AG04449 (cell line): Measurements from ENCODE around the gene TUBAL3.
"Not testable (repeated sequence)": the region's sequence is repeated elsewhere in the genome, so short reads cannot be mapped to it uniquely, and the experiment has no call there.

Experiments
- CTCF ChIA-PET: fragments of 350-600 bp; formaldehyde crosslinking; extraction: SDS; loops from one replicate; lab custom pipeline; 2021; ENCODE audit warnings: antibody characterized with exemption; lab: Yijun Ruan, JAX
- POLR2A ChIA-PET: fragments of 400-600, 350-600 bp; formaldehyde crosslinking; extraction: SDS; loops from one replicate; lab custom pipeline; 2020; ENCODE audit warnings: antibody characterized with exemption, inconsistent platforms; lab: Yijun Ruan, JAX
- DNase-seq: peaks from one replicate; pipeline ENCODE4 v3.0.0-alpha.2; 2010; ENCODE audit warnings: low read depth, low spot score
- H3K4me3 ChIP-seq: 2 replicates; pipeline ENCODE4 v1.5.1; 2011; ENCODE audit warnings: low read depth, mild to moderate bottlenecking, control low read depth, low read length
- TF ChIP-seq, protein P1 (sequence below): IDR thresholded peaks from one replicate; pipeline ENCODE4 v1.5.1; 2011; ENCODE audit warnings: mild to moderate bottlenecking, moderate library complexity, low read length, control low read depth, inconsistent platforms; ENCODE audit not compliant: insufficient read depth; ENCODE audit errors: missing control alignments

The TUBAL3 gene

DNA sequence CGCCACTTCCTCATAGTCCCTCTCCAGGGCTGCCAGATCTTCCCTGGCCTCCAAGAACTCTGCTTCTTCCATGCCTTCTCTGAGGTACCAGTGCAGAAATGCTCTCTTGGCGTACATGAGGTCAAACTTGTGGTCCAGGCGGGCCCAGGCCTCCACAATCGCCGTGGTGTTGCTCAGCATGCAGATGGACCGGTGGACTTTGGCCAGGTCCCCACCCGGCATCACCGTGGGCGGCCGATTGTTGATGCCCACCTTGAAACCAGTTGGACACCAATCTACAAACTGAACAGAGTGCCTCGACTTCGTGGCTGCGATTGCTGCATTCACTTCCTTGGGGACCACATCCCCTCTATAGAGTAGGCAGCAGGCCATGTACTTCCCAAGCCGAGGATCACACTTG, 11.1 kb downstream of the TUBAL3 start:
- CTCF ChIA-PET = interaction anchor here (1.2 to 1.3 kb wide), 2 partner anchors 10 to 543 kb away, joined by 3 to 7 read pairs; no protein-coding TSS in a partner anchor
- no peak for DNase-seq
- POLR2A ChIA-PET = no interaction called here
- H3K4me3 ChIP-seq = no peak overlapping the region
- TF ChIP-seq, protein P1, sequence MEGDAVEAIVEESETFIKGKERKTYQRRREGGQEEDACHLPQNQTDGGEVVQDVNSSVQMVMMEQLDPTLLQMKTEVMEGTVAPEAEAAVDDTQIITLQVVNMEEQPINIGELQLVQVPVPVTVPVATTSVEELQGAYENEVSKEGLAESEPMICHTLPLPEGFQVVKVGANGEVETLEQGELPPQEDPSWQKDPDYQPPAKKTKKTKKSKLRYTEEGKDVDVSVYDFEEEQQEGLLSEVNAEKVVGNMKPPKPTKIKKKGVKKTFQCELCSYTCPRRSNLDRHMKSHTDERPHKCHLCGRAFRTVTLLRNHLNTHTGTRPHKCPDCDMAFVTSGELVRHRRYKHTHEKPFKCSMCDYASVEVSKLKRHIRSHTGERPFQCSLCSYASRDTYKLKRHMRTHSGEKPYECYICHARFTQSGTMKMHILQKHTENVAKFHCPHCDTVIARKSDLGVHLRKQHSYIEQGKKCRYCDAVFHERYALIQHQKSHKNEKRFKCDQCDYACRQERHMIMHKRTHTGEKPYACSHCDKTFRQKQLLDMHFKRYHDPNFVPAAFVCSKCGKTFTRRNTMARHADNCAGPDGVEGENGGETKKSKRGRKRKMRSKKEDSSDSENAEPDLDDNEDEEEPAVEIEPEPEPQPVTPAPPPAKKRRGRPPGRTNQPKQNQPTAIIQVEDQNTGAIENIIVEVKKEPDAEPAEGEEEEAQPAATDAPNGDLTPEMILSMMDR = no peak

DNA sequence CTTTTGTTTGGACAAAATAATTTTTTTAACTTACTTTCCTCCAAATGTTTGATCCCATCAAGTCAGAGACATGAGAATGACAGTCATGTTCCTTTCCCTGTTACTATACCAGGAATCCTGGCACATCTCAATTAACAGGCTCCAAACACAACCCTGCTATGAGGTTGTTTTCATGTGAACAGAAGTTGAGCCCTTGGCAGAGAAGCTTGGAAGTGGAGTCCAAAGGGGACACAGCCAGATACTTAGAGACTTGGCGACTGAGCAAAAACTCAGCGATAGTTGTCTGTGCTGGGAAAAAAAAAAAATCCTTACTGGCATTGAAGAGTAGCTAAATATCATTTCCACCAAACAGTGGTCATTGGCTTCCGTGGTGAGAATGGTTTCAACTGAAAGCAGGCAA, 12.8 kb downstream of the TUBAL3 start:
- TF ChIP-seq, protein P1 = no peak
- CTCF ChIA-PET = interaction anchor here (1.3 kb wide), 1 partner anchor 8 kb away, joined by 4 read pairs; no protein-coding TSS in a partner anchor
- no peak overlapping the region for H3K4me3 ChIP-seq
- POLR2A ChIA-PET = no interaction called here
- no peak for DNase-seq

DNA sequence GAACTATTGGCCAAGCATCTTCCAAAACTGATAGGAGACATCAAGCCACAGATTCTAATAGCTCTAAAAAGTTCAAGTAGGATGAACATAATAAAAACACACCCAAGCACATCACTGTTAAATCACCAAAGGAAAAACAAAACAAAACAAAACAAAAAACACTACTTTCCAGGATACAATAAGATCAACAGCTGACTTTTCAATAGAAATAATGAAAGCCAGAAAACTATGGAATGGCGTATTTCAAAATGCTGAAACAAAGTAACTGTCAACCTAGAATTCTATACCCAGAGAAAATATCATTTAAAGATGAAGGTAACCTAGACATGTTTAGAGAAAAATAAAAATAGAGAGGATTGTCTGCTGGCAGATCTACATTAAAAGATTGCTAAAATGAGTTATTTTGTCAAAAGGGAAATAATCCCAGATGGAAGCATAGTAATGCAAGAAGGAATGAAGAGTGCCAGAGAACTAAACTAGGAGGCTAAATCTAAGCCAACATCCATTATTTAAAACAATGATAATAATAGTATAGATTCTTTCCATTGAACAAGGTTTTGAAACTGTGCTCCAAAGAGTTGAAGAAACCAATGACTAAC, 13.9 kb downstream of the TUBAL3 start:
- DNase-seq = no peak
- TF ChIP-seq, protein P1 = no peak
- ChIA-PET POLR2A (no interaction called here), CTCF (interaction anchor here (1.2 kb wide), 1 partner anchor 541 kb away, joined by 4 read pairs; no protein-coding TSS in a partner anchor)
- no peak overlapping the region for H3K4me3 ChIP-seq

DNA sequence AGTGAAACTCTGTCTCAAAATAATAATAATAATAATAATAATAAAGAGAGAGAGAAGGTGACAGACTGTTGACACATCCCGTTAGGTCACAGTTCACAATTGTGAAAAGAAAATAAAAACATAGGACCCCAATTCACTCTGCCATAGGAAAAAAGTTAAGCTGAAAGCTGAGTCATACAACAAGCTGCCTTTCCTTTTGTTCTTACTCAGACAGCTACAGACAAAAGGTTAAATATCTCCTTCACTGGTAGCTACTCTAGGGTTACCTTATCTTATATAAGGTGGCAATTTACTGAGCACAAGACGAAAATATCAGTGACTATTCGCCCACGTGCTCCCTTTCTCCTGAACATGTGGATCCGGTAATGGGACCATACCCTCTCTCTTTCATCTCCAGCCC, 17.5 kb downstream of the TUBAL3 start:
- no peak for DNase-seq
- POLR2A ChIA-PET = no interaction called here
- no peak overlapping the region for H3K4me3 ChIP-seq
- TF ChIP-seq, protein P1 = no peak
- CTCF ChIA-PET = interaction anchor here (0.9 to 2.1 kb wide), 3 partner anchors 538 to 572 kb away, joined by 3 to 10 read pairs (median 5); no protein-coding TSS in a partner anchor

DNA sequence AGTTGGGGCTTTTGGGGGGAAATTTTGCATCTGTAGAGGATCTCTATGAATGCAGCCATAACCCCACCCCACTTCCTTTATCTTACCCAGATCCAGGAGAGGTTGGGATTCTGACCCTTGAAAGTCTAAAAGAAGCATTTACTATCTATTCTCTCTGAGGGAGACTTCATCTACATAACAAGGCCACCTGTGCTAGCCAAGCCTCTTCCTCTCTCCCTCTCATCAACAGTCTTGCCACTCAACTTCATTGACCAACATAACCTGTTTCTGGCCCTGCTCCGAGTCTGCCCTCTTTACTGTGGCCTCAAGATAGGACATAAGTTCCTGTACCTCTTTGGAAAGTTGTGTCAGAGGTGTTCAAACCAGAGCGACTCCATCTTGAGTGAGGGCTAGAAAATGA, 19.4 kb downstream of the TUBAL3 start:
- ChIA-PET CTCF (interaction anchor here (0.6 kb wide), 2 partner anchors 536 to 570 kb away, joined by 3 to 4 read pairs; no protein-coding TSS in a partner anchor), POLR2A (no interaction called here)
- no peak overlapping the region for H3K4me3 ChIP-seq
- no peak for DNase-seq
- TF ChIP-seq, protein P1 = no peak

DNA sequence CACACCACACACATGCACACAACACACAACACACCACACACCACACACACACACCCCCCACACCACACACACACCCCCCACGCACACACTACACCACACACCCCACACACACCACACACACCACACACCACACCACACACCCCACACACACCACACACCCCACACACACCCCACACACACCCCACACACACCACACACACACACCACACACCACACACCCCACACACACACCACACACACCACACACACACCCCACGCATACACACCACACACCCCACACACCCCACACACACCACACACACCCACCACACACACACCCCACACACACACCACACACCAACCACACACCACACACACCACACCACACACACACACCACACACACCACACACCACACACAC, 23.4 kb downstream of the TUBAL3 start:
- DNase-seq = no peak
- ChIA-PET CTCF (interaction anchor here (2.6 kb wide), 1 partner anchor 531 kb away, joined by 25 read pairs; no protein-coding TSS in a partner anchor), POLR2A (no interaction called here)
- TF ChIP-seq, protein P1 = no peak
- H3K4me3 ChIP-seq = no peak overlapping the region

DNA sequence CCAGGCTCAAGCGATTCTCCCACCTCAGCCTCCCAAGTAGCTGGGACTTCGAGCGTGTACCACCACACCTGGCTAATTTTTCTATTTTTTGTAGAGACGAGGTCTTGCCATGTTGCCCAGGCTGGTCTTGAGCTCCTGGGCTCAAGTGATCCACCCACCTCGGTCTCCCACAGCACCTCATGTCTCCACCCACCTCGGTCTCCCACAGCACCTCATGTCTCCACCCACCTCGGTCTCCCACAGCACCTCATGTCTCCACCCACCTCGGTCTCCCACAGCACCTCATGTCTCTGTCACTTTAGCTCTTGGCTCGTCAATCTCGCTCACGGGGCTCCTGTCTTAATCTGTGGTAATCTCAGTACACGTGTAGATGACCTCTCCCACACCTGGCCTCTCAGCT, 24.2 kb downstream of the TUBAL3 start:
- H3K4me3 ChIP-seq, DNase-seq, POLR2A ChIA-PET: not testable (repeated sequence)
- CTCF ChIA-PET = interaction anchor here (0.8 to 2.6 kb wide), 4 partner anchors 12 to 567 kb away, joined by 3 to 25 read pairs (median 6); no protein-coding TSS in a partner anchor

DNA sequence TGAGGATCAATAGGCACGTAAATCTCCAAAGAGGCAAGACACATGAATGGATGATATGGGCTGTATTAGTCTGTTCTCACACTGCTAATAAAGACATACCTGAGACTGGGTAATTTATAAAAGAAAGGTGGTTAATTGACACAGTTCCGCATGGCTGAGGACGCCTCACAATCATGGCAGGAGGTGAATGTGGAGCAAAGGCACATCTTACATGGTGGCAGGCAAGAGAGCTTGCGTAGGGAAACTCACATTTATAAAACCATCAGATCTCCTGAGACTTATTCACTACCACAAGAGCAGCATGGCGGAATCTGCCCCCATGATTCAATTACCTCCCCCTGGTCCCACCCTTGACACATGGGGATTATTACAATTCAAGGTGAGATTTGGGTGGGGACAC, 25.4 kb downstream of the TUBAL3 start:
- DNase-seq, POLR2A ChIA-PET, H3K4me3 ChIP-seq: not testable (repeated sequence)
- CTCF ChIA-PET = interaction anchor here (1.6 to 2.6 kb wide), 2 partner anchors 529 to 565 kb away, joined by 8 to 25 read pairs; no protein-coding TSS in a partner anchor
